HCT116 (cell line): ENCODE results near the gene DDX52. TPM values are rescaled to one million over a fixed set of nuclear protein-coding genes. Genes with fewer than 3 reads are reported as not detected.

Source experiments
- ATAC-seq: fragments of 200-7000 bp; cut with Tn5 transposase; 2 replicates; pipeline ENCODE4 v1.9.1; 2020; ENCODE audit warnings: mild to moderate bottlenecking, moderate library complexity
- BruUV-seq: library from RNA; stranded (reverse); fragments of 400-500 nt; replicated peaks from 2 replicates; lab custom pipeline; 2021; lab: Mats Ljungman, UMichigan
- CTCF ChIA-PET: fragments of 300-600 bp; sonication (Branson Sonifier 250); formaldehyde crosslinking; loops from one replicate; lab custom pipeline; 2021; ENCODE audit warnings: antibody characterized with exemption; lab: Charles Lee
- POLR2A ChIA-PET: fragments of 300-600, 350-600 bp; sonication (Branson Sonifier 250); formaldehyde crosslinking; loops from one replicate; lab custom pipeline; 2021; ENCODE audit warnings: antibody characterized with exemption; lab: Charles Lee
- RAD21 ChIA-PET, 2 experiments: fragments of 300-600 bp; sonication (Branson Sonifier 250); formaldehyde crosslinking; loops; one replicate each; lab custom pipeline; 2023; ENCODE audit warnings: low total read pairs in 2 of 2; ENCODE audit not compliant: uncharacterized antibody in 2 of 2, unreplicated experiment in 2 of 2, low non-redundant PET in 1 of 2; lab: Charles Lee
- DNase-seq: peaks from one replicate; pipeline ENCODE4 v3.0.0-alpha.2; 2010; ENCODE audit warnings: low read depth, low spot score
- H2AFZ ChIP-seq: fragments of 200-600 bp; shearing (Covaris generic), sonication (generic); 2 replicates; pipeline ENCODE4 v1.6.1; 2017; ENCODE audit warnings: low read depth, mixed run types, mixed read lengths, antibody characterized with exemption, low read length; ENCODE audit not compliant: poor library complexity, severe bottlenecking
- H3K27ac ChIP-seq: 2 replicates; pipeline ENCODE4 v1.5.1; 2012; ENCODE audit warnings: low read depth, low read length
- H3K27me3 ChIP-seq: fragments of 200-600 bp; sonication (generic); 2 replicates; pipeline ENCODE4 v1.6.1; 2016; ENCODE audit warnings: mixed run types, low read length, mixed read lengths; ENCODE audit not compliant: insufficient read depth
- H3K36me3 ChIP-seq, 2 experiments: fragments of 200-500 bp in 1 of 2; fragments of 200-600 bp in 1 of 2; sonication (Bioruptor generic) in 1 of 2; sonication (generic) in 1 of 2; 2 replicates each; pipeline versions ENCODE4 v1.5.1 to v1.6.1; 2014 to 2016; ENCODE audit warnings: low read length in 2 of 2, inconsistent platforms in 1 of 2, mixed read lengths in 1 of 2, mixed run types in 1 of 2; ENCODE audit not compliant: insufficient read depth in 2 of 2, control insufficient read depth in 1 of 2
- H3K4me1 ChIP-seq, 2 experiments: fragments of 200-600 bp in 1 of 2; sonication (generic) in 1 of 2; 2 replicates each; pipeline versions ENCODE4 v1.5.1 to v1.6.1; 2012 to 2017; ENCODE audit warnings: low read length in 2 of 2, inconsistent platforms in 1 of 2, mild to moderate bottlenecking in 1 of 2, mixed read lengths in 1 of 2, mixed run types in 1 of 2, moderate library complexity in 1 of 2; ENCODE audit not compliant: insufficient read depth in 2 of 2, control insufficient read depth in 1 of 2
- H3K4me2 ChIP-seq: fragments of 200-600 bp; sonication (generic); 2 replicates; pipeline ENCODE4 v1.6.1; 2017; ENCODE audit warnings: mixed run types, low read length, mixed read lengths
- H3K4me3 ChIP-seq, 2 experiments: fragments of 200-600 bp in 1 of 2; sonication (generic) in 1 of 2; replicated peaks in 1 of 2; 2 replicates each; pipeline ENCODE4 v1.5.1; 2011 to 2016; ENCODE audit warnings: low read length in 2 of 2, control low read depth in 1 of 2, low read depth in 1 of 2, mild to moderate bottlenecking in 1 of 2, mixed read lengths in 1 of 2, mixed run types in 1 of 2
- H3K79me2 ChIP-seq: fragments of 200-600 bp; sonication (generic); 2 replicates; pipeline ENCODE4 v1.6.1; 2017; ENCODE audit warnings: mild to moderate bottlenecking, mixed run types, low read length, moderate library complexity, mixed read lengths; ENCODE audit not compliant: insufficient read depth
- H3K9ac ChIP-seq: fragments of 200-600 bp; sonication (generic); 2 replicates; pipeline ENCODE4 v1.6.1; 2016; ENCODE audit warnings: low read length, mixed read lengths
- H3K9me2 ChIP-seq: fragments of 200-600 bp; sonication (generic), shearing (Covaris generic); 2 replicates; pipeline ENCODE4 v1.6.1; 2017; ENCODE audit warnings: mixed run types, mild to moderate bottlenecking, moderate library complexity; ENCODE audit not compliant: insufficient read depth
- H3K9me3 ChIP-seq, 2 experiments: fragments of 200-500 bp in 1 of 2; fragments of 200-600 bp in 1 of 2; sonication (Bioruptor generic) in 1 of 2; sonication (generic) in 1 of 2; 2 replicates each; pipeline ENCODE4 v1.6.1; 2014 to 2017; ENCODE audit warnings: low read length in 2 of 2, mixed read lengths in 2 of 2, inconsistent platforms in 1 of 2, low read depth in 1 of 2, mild to moderate bottlenecking in 1 of 2, mixed run types in 1 of 2, moderate library complexity in 1 of 2; ENCODE audit not compliant: control insufficient read depth in 1 of 2, insufficient read depth in 1 of 2
- H4K20me1 ChIP-seq: fragments of 200-600 bp; sonication (generic), shearing (Covaris generic); 2 replicates; pipeline ENCODE4 v1.6.1; 2017; ENCODE audit warnings: mixed run types, mild to moderate bottlenecking, moderate library complexity; ENCODE audit not compliant: insufficient read depth
- EGR1 ChIP-seq: IDR thresholded peaks from 2 replicates; pipeline ENCODE4 v1.6.1; 2012; ENCODE audit warnings: low read depth
- MAX ChIP-seq: IDR thresholded peaks from 2 replicates; pipeline ENCODE4 v1.6.1; 2012
- ZNF274 ChIP-seq: fragments of 200-500 bp; sonication (Bioruptor generic); IDR thresholded peaks from 2 replicates; pipeline ENCODE4 v1.6.1; 2014; ENCODE audit warnings: mild to moderate bottlenecking, low read depth, low read length, inconsistent platforms
- intact Hi-C: fragments of 100-400 bp; cut with micrococcal nuclease; formaldehyde crosslinking; loops from 2 replicates; pipeline ENCODE4 v1.10.0; 2022
- total RNA-seq: library from RNA; stranded (reverse); gene quantifications from one replicate; pipeline ENCODE4 v1.2.1, GENCODE V29; 2021; ENCODE audit not compliant: unreplicated experiment

The DDX52 gene
- total RNA-seq, 1 experiment from 2014 or later, result 45.4 TPM

DNA sequence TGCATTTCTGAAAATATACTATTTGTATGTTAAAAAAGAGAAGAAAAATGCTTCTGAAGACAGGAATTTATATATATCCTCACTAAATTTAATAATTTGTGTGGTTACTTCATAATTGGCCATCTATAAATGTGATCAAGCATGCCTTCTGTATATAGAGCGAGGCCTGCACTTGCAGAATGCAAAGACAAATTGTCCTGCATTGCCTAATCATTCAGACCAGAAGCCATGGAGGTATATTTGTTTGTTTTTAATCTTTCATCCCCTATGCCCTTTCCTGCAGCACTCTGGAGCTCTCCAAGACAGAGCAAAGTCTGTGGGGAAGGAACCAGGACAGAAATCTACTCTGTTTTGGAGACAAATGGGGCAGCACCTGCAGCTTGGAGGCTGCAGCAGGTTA lies 23.8 kb upstream of the DDX52 start:
- Histone ChIP-seq H2AFZ (no peak overlapping the region), H3K27me3 (no peaks in the 10 kb centered on the region), H3K4me2 (no peak overlapping the region), H3K27ac (no peak overlapping the region), H4K20me1 (no peaks in the 10 kb centered on the region), H3K79me2 (no peaks in the 10 kb centered on the region), H3K9ac (no peak overlapping the region), H3K36me3 (no peaks in the 10 kb centered on the region), H3K9me3 (no peaks in the 10 kb centered on the region), H3K4me3 (no peak overlapping the region), H3K4me1 (peaks cover 0 to 8% of the 10 kb centered on the region in 2 experiments; a peak in 2 of 4 replicates), H3K9me2 (no peaks in the 10 kb centered on the region)
- ChIA-PET POLR2A (no interaction called here), CTCF (no interaction called here), RAD21 (no interaction called here)
- no TSS peak for BruUV-seq
- intact Hi-C loops, result no loop called here
- DNase-seq (no peak), ATAC-seq (no peak)
- TF ChIP-seq ZNF274 (no peak), EGR1 (no peak)

GRCh38 chr17:37664214-37664613 lies 21.0 kb upstream of the DDX52 start:
- no peaks in the 10 kb centered on the region for H3K27me3 ChIP-seq
- no peak overlapping the region for H3K27ac ChIP-seq
- POLR2A ChIA-PET, result no interaction called here
- no peak for TF ChIP-seq ZNF274
- TF ChIP-seq, all 23 proteins: peak for 0
- BruUV-seq, result no TSS peak
- Histone ChIP-seq H2AFZ (no peak overlapping the region), H3K36me3 (no peaks in the 10 kb centered on the region), H3K9me3 (no peaks in the 10 kb centered on the region), H4K20me1 (no peaks in the 10 kb centered on the region), H3K4me2 (no peak overlapping the region), H3K9ac (no peak overlapping the region), H3K4me3 (no peak overlapping the region), H3K4me1 (no peaks in the 10 kb centered on the region), H3K9me2 (no peaks in the 10 kb centered on the region), H3K79me2 (no peaks in the 10 kb centered on the region)
- DNase-seq (no peak), ATAC-seq (no peak)
- ChIA-PET RAD21 (no interaction called here), CTCF (no interaction called here)
- intact Hi-C loops, result no loop called here

GRCh38 chr17:37662353-37662752 lies 19.1 kb upstream of the DDX52 start:
- no TSS peak for BruUV-seq
- H3K4me2 ChIP-seq, result no peak overlapping the region
- ATAC-seq (no peak), DNase-seq (no peak)
- no peaks in the 10 kb centered on the region for H3K9me2 ChIP-seq
- no peaks in the 10 kb centered on the region for H3K9me3 ChIP-seq
- H3K4me1 ChIP-seq, result no peaks in the 10 kb centered on the region
- H3K4me3 ChIP-seq, result no peak overlapping the region
- no peak for TF ChIP-seq MAX
- no peaks in the 10 kb centered on the region for H3K79me2 ChIP-seq
- H3K9ac ChIP-seq, result no peak overlapping the region
- H3K27ac ChIP-seq, result no peak overlapping the region
- H4K20me1 ChIP-seq, result no peaks in the 10 kb centered on the region
- H3K27me3 ChIP-seq, result no peaks in the 10 kb centered on the region
- H2AFZ ChIP-seq, result no peak overlapping the region
- ChIA-PET CTCF (interaction anchor here (1.1 kb wide), 2 partner anchors 40 to 125 kb away, joined by 3 read pairs; no protein-coding TSS in a partner anchor), POLR2A (no interaction called here), RAD21 (no interaction called here)
- H3K36me3 ChIP-seq, result no peaks in the 10 kb centered on the region
- intact Hi-C loops, result no loop called here
